ENCODE data around the gene COG3. TPM values are rescaled to one million over a fixed set of nuclear protein-coding genes. Genes with fewer than 3 reads are reported as not detected.

COG3 gene
- total and polyA plus RNA-seq, 2 of the 13 experiments (the other 11 are each of a cell fraction or from before 2014, with no cell fraction given): 37.8 to 47.5 TPM

DNA sequence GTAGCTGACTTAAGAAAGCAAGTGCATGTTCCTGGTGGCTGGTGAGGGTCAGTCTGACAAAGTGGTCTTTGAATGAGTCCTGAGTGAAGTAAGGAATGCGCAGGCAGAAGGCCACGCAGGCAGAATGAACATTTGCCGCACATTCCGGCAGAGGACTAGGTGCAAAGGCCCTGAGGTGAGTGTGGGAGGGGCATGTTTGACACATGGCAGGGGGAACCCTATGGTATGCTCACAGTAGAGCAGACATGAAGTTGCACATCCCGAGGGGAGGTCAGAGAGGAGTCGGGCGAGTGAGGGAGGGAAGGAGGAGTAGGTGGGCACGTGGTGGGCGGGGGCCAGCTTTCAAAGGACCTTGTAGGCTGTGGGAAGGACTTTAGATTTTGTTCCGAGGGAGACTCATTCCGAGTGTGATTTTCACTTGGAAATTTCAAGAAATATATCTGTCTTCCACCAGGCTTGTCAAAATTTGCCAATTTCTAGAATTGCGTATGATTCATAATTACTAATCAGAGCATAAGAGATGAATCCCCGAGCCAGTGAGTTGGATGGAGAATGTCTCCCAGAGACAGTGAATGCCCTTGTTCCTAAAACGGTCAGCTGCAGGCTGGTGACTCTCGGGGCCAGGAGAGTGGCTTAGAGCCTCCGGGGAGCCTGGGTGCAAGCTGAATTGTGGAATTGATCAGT, 110.5 kb downstream of the COG3 start:
- H2AFZ ChIP-seq (ENCODE audit: low read length): no peak overlapping the region
- peaks cover 1 to 6% of the 10 kb centered on the region in 2 experiments; a peak in 1 of 5 replicates for H3K27me3 ChIP-seq (ENCODE audit: control insufficient read depth in 1 of 2, insufficient read depth in 2 of 2, low read length in 2 of 2)
- in situ Hi-C loops (cut with HindIII; ENCODE audit: extremely low pct_ligation_motif_present, low pct_unique_long_range_greater_than_20kb) (no loop called here), intact Hi-C loops (cut with micrococcal nuclease; ENCODE audit: unreplicated experiment) (no loop called here)
- no peaks in the 10 kb centered on the region for H4K20me1 ChIP-seq (ENCODE audit: insufficient read depth, low read length)
- 26% methylated on average over 16 of the region's 16 CpGs for WGBS (ENCODE audit: low lambda C conversion rate)
- no peak overlapping the region for H3K9ac ChIP-seq (ENCODE audit: insufficient read depth, low read depth, low read length)
- FAIRE-seq (no peak), ATAC-seq (no peak), DNase-seq (ENCODE audit: low spot score) (no peak)
- H3K27ac ChIP-seq (ENCODE audit: extremely low read length, insufficient read depth, low read length): no peak overlapping the region
- no peak overlapping the region for H3K4me3 ChIP-seq (replicated peaks in 1 of 3; ENCODE audit: insufficient read depth in 1 of 3, low read depth in 2 of 3, low read length in 3 of 3)
- BruUV-seq (replicated peaks): no TSS peak
- H3K4me1 ChIP-seq (ENCODE audit: insufficient read depth, low read length): no peaks in the 10 kb centered on the region
- no peaks in the 10 kb centered on the region for H3K79me2 ChIP-seq (ENCODE audit: insufficient read depth, low read length)
- no peak overlapping the region for H3K4me2 ChIP-seq (ENCODE audit: low read depth, low read length)
- H3K36me3 ChIP-seq (replicated peaks in 1 of 2; ENCODE audit: control insufficient read depth in 1 of 2, insufficient read depth in 2 of 2, low read length in 2 of 2): no peaks in the 10 kb centered on the region
- CTCF ChIA-PET (ENCODE audit: low intra/inter-chr PET ratio, low total read pairs): no interaction called here
- no peaks in the 10 kb centered on the region for H3K9me3 ChIP-seq (ENCODE audit: low read length)
- TF ChIP-seq, protein P1, sequence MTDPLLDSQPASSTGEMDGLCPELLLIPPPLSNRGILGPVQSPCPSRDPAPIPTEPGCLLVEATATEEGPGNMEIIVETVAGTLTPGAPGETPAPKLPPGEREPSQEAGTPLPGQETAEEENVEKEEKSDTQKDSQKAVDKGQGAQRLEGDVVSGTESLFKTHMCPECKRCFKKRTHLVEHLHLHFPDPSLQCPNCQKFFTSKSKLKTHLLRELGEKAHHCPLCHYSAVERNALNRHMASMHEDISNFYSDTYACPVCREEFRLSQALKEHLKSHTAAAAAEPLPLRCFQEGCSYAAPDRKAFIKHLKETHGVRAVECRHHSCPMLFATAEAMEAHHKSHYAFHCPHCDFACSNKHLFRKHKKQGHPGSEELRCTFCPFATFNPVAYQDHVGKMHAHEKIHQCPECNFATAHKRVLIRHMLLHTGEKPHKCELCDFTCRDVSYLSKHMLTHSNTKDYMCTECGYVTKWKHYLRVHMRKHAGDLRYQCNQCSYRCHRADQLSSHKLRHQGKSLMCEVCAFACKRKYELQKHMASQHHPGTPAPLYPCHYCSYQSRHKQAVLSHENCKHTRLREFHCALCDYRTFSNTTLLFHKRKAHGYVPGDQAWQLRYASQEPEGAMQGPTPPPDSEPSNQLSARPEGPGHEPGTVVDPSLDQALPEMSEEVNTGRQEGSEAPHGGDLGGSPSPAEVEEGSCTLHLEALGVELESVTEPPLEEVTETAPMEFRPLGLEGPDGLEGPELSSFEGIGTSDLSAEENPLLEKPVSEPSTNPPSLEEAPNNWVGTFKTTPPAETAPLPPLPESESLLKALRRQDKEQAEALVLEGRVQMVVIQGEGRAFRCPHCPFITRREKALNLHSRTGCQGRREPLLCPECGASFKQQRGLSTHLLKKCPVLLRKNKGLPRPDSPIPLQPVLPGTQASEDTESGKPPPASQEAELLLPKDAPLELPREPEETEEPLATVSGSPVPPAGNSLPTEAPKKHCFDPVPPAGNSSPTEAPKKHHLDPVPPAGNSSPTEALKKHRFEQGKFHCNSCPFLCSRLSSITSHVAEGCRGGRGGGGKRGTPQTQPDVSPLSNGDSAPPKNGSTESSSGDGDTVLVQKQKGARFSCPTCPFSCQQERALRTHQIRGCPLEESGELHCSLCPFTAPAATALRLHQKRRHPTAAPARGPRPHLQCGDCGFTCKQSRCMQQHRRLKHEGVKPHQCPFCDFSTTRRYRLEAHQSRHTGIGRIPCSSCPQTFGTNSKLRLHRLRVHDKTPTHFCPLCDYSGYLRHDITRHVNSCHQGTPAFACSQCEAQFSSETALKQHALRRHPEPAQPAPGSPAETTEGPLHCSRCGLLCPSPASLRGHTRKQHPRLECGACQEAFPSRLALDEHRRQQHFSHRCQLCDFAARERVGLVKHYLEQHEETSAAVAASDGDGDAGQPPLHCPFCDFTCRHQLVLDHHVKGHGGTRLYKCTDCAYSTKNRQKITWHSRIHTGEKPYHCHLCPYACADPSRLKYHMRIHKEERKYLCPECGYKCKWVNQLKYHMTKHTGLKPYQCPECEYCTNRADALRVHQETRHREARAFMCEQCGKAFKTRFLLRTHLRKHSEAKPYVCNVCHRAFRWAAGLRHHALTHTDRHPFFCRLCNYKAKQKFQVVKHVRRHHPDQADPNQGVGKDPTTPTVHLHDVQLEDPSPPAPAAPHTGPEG (CRISPR knock-in tag; IDR thresholded peaks at IDR 0.05): no peak
- TF ChIP-seq KDM4B (CRISPR knock-in tag; IDR thresholded peaks at IDR 0.05) (no peak), KLF15 (CRISPR knock-in tag; IDR thresholded peaks at IDR 0.05; ENCODE audit: borderline replicate concordance) (no peak), ZNF101 (CRISPR knock-in tag; IDR thresholded peaks at IDR 0.05; ENCODE audit: borderline replicate concordance, low read depth) (no peak), ZSCAN21 (CRISPR knock-in tag; IDR thresholded peaks at IDR 0.05; ENCODE audit: borderline replicate concordance) (no peak), ZFP37 (CRISPR knock-in tag; IDR thresholded peaks at IDR 0.05; ENCODE audit: borderline replicate concordance) (no peak)
- TF ChIP-seq, protein P2, sequence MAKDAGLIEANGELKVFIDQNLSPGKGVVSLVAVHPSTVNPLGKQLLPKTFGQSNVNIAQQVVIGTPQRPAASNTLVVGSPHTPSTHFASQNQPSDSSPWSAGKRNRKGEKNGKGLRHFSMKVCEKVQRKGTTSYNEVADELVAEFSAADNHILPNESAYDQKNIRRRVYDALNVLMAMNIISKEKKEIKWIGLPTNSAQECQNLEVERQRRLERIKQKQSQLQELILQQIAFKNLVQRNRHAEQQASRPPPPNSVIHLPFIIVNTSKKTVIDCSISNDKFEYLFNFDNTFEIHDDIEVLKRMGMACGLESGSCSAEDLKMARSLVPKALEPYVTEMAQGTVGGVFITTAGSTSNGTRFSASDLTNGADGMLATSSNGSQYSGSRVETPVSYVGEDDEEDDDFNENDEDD (CRISPR knock-in tag; IDR thresholded peaks at IDR 0.05; ENCODE audit: borderline replicate concordance): no peak
- POLR2A ChIA-PET: no interaction called here
